HepG2 (cell line): ENCODE results near the gene BABAM2. TPM values are rescaled to one million over a fixed set of nuclear protein-coding genes. Genes with fewer than 3 reads are reported as not detected.

ENCODE experiments used
- ATAC-seq: fragments of 200-7000 bp; cut with Tn5 transposase; 3 replicates; pipeline ENCODE4 v1.9.1; 2020; ENCODE audit warnings: mild to moderate bottlenecking, moderate library complexity
- BruUV-seq: library from RNA; stranded (reverse); fragments of 400-500 nt; replicated peaks from 2 replicates; lab custom pipeline; 2021; lab: Mats Ljungman, UMichigan
- CTCF ChIA-PET: fragments of 300-600 bp; formaldehyde crosslinking; extraction: SDS; loops from one replicate; lab custom pipeline; 2021; ENCODE audit warnings: low total read pairs, inconsistent platforms, low intra/inter-chr PET ratio; lab: Yijun Ruan, JAX
- POLR2A ChIA-PET: fragments of 350-600 bp; sonication (Branson Sonifier 250); formaldehyde crosslinking; loops from one replicate; lab custom pipeline; 2020; ENCODE audit warnings: antibody characterized with exemption, inconsistent platforms; lab: Yijun Ruan, JAX
- DNase-seq: peaks from one replicate; pipeline ENCODE4 v3.0.0-alpha.2; 2015; ENCODE audit warnings: low spot score
- FAIRE-seq: peaks from 3 replicates; lab custom pipeline; 2011; peaks lifted over from hg19 to GRCh38; lab: Jason Lieb, UNC
- H2AFZ ChIP-seq: one replicate; pipeline ENCODE4 v1.6.1; 2011; ENCODE audit warnings: low read length, inconsistent platforms
- H3K27ac ChIP-seq: fragments of 300-600 bp; 3 replicates; pipeline ENCODE4 v1.8.0; 2011; ENCODE audit warnings: mixed run types, mild to moderate bottlenecking, mixed read lengths, low read length, inconsistent platforms; ENCODE audit not compliant: insufficient read depth; ENCODE audit errors: extremely low read length
- H3K27me3 ChIP-seq, 2 experiments: fragments of 200-600 bp in 1 of 2; 2 replicates in 1 of 2; 3 replicates in 1 of 2; pipeline versions ENCODE4 v1.6.0 to v1.8.0; 2011; ENCODE audit warnings: low read length in 2 of 2, mild to moderate bottlenecking in 2 of 2, moderate library complexity in 2 of 2, inconsistent platforms in 1 of 2; ENCODE audit not compliant: insufficient read depth in 2 of 2, control insufficient read depth in 1 of 2
- H3K36me3 ChIP-seq, 2 experiments: fragments of 200-600 bp in 1 of 2; replicated peaks in 1 of 2; 2 replicates in 1 of 2; 3 replicates in 1 of 2; pipeline versions ENCODE4 v1.5.1 to v1.8.0; 2011; ENCODE audit warnings: low read length in 2 of 2, inconsistent platforms in 1 of 2; ENCODE audit not compliant: insufficient read depth in 2 of 2, control insufficient read depth in 1 of 2
- H3K4me1 ChIP-seq: 2 replicates; pipeline ENCODE4 v1.5.1; 2012; ENCODE audit warnings: low read length, inconsistent platforms; ENCODE audit not compliant: insufficient read depth
- H3K4me2 ChIP-seq: 2 replicates; pipeline ENCODE4 v1.6.0; 2011; ENCODE audit warnings: low read depth, low read length, inconsistent platforms
- H3K4me3 ChIP-seq, 3 experiments: fragments of 200-600 bp in 1 of 3; sonication (generic), shearing (Covaris generic) in 1 of 3; replicated peaks in 1 of 3; 2 replicates each; pipeline ENCODE4 v1.5.1; 2011 to 2016; ENCODE audit warnings: low read length in 3 of 3, inconsistent platforms in 2 of 3, low read depth in 2 of 3, mild to moderate bottlenecking in 2 of 3, control low read depth in 1 of 3, mixed read lengths in 1 of 3; ENCODE audit not compliant: insufficient read depth in 1 of 3
- H3K79me2 ChIP-seq: one replicate; pipeline ENCODE4 v1.6.1; 2011; ENCODE audit warnings: low read length, inconsistent platforms; ENCODE audit not compliant: insufficient read depth
- H3K9ac ChIP-seq: 2 replicates; pipeline ENCODE4 v1.6.0; 2011; ENCODE audit warnings: mild to moderate bottlenecking, low read depth, low read length, inconsistent platforms; ENCODE audit not compliant: insufficient read depth
- H3K9me3 ChIP-seq: 2 replicates; pipeline ENCODE4 v1.5.1; 2012; ENCODE audit warnings: mild to moderate bottlenecking, low read length
- H4K20me1 ChIP-seq: 2 replicates; pipeline ENCODE4 v1.6.0; 2011; ENCODE audit warnings: inconsistent platforms, mild to moderate bottlenecking, low read length, moderate library complexity; ENCODE audit not compliant: insufficient read depth
- CHD2 ChIP-seq: IDR thresholded peaks from 2 replicates; pipeline ENCODE4 v1.6.1; 2011; ENCODE audit warnings: low read depth, low read length, improper control_type of control experiment
- DPF2 ChIP-seq: sonication (generic); formaldehyde crosslinking; IDR thresholded peaks from 2 replicates; pipeline ENCODE4 v1.4.0; 2020; ENCODE audit warnings: mild to moderate bottlenecking, low read depth, missing genetic modification reagents, borderline replicate concordance
- ELK4 ChIP-seq: sonication (generic); formaldehyde crosslinking; IDR thresholded peaks from 2 replicates; pipeline ENCODE4 v1.9.0; 2021; ENCODE audit warnings: missing genetic modification reagents, borderline replicate concordance
- FOXA3 ChIP-seq: IDR thresholded peaks from 2 replicates; pipeline ENCODE4 v1.6.1; 2016; ENCODE audit warnings: missing genetic modification reagents, missing compliant biosample characterization
- MLLT10 ChIP-seq: sonication (generic); formaldehyde crosslinking; IDR thresholded peaks from 2 replicates; pipeline ENCODE4 v1.4.0; 2020; ENCODE audit warnings: missing genetic modification reagents
- MTF1 ChIP-seq: sonication (generic); formaldehyde crosslinking; IDR thresholded peaks from 2 replicates; pipeline ENCODE4 v1.5.0; 2020; ENCODE audit warnings: missing genetic modification reagents
- NFE2 ChIP-seq: sonication (generic); formaldehyde crosslinking; IDR thresholded peaks from 2 replicates; pipeline ENCODE4 v1.4.0; 2020; ENCODE audit warnings: missing genetic modification reagents
- SALL2 ChIP-seq: sonication (generic); formaldehyde crosslinking; IDR thresholded peaks from 2 replicates; pipeline ENCODE4 v1.8.1; 2023; ENCODE audit warnings: mild to moderate bottlenecking, missing genetic modification reagents, inconsistent platforms
- SOX6 ChIP-seq, 2 experiments: fragments of 450-650 bp in 1 of 2; sonication (generic) in 1 of 2; formaldehyde crosslinking in 1 of 2; IDR thresholded peaks; 2 replicates each; pipeline versions ENCODE4 v1.4.0 to v1.6.1; 2017 to 2020; ENCODE audit warnings: antibody characterized with exemption in 1 of 2, mild to moderate bottlenecking in 1 of 2, missing genetic modification reagents in 1 of 2
- SSRP1 ChIP-seq: IDR thresholded peaks from 2 replicates; pipeline ENCODE4 v1.6.1; 2016; ENCODE audit warnings: control low read depth
- TP53 ChIP-seq: sonication (generic); formaldehyde crosslinking; conservative IDR thresholded peaks from 2 replicates; pipeline ENCODE4 v1.4.0; 2020; ENCODE audit warnings: missing genetic modification reagents
- ZBTB21 ChIP-seq: sonication (generic); formaldehyde crosslinking; IDR thresholded peaks from 2 replicates; pipeline ENCODE4 v1.4.0; 2020; ENCODE audit warnings: missing genetic modification reagents
- ZFY ChIP-seq: sonication (generic); formaldehyde crosslinking; IDR thresholded peaks from 2 replicates; pipeline ENCODE4 v1.4.0; 2020; ENCODE audit warnings: missing genetic modification reagents
- ZNF180 ChIP-seq: sonication (generic); formaldehyde crosslinking; IDR thresholded peaks from 2 replicates; pipeline ENCODE4 v1.4.0; 2020; ENCODE audit warnings: low read depth, missing genetic modification reagents, borderline replicate concordance
- ZNF501 ChIP-seq: sonication (generic); formaldehyde crosslinking; IDR thresholded peaks from 2 replicates; pipeline ENCODE4 v1.5.1; 2020; ENCODE audit warnings: mild to moderate bottlenecking, moderate library complexity, missing genetic modification reagents
- ZNF777 ChIP-seq: sonication (generic); formaldehyde crosslinking; IDR thresholded peaks from 2 replicates; pipeline ENCODE4 v1.4.0; 2020; ENCODE audit warnings: missing genetic modification reagents
- WGBS: methylation state at CpG from one replicate; pipeline ENCODE4 v1.1.6; 2017; ENCODE audit warnings: low lambda C conversion rate; 5-methylcytosine and 5-hydroxymethylcytosine counted together
- in situ Hi-C: cut with HindIII; loops from 2 replicates; pipeline ENCODE4 v1.10.0; 2017; ENCODE audit warnings: low pct_unique_long_range_greater_than_20kb; ENCODE audit not compliant: extremely low pct_ligation_motif_present
- intact Hi-C: fragments of 100-400 bp; cut with micrococcal nuclease; formaldehyde crosslinking; loops from one replicate; pipeline ENCODE4 v1.10.0; 2022; ENCODE audit not compliant: unreplicated experiment
- polyA plus RNA-seq, 8 experiments: library from polyadenylated mRNA; depleted of rRNA in 3 of 8; stranded (reverse) in 7 of 8; unstranded in 1 of 8; fragments of >200 nt; fragmentation: Illumina TruSeq in 4 of 8; extraction: Trizol in 4 of 8; gene quantifications; 2 replicates each; pipeline versions ENCODE4 v1.2.1 to v1.2.3, GENCODE V29; 2011 to 2016; ENCODE audit warnings: low read depth in 4 of 8, missing spikeins in 1 of 8, mixed read lengths in 1 of 8; ENCODE audit not compliant: insufficient read depth in 1 of 8
- total RNA-seq, 5 experiments: library from RNA; depleted of rRNA; stranded (reverse); fragments of >200 nt; fragmentation: Illumina TruSeq; extraction: Trizol; gene quantifications; 2 replicates each; pipeline ENCODE4 v1.2.3, GENCODE V29; 2016; ENCODE audit warnings: low read depth in 1 of 5
- TF ChIP-seq, protein P1 (sequence below): sonication (generic); formaldehyde crosslinking; IDR thresholded peaks from 2 replicates; pipeline ENCODE4 v1.5.0; 2020; ENCODE audit warnings: missing genetic modification reagents, mild to moderate bottlenecking, borderline replicate concordance
- TF ChIP-seq, protein P2 (sequence below): sonication (generic); formaldehyde crosslinking; IDR thresholded peaks from 2 replicates; pipeline ENCODE4 v1.4.0; 2020; ENCODE audit warnings: missing genetic modification reagents

The BABAM2 gene
- total and polyA plus RNA-seq, 2 of the 13 experiments (the other 11 are each of a cell fraction or from before 2014, with no cell fraction given) = 24.9 to 28.0 TPM

DNA sequence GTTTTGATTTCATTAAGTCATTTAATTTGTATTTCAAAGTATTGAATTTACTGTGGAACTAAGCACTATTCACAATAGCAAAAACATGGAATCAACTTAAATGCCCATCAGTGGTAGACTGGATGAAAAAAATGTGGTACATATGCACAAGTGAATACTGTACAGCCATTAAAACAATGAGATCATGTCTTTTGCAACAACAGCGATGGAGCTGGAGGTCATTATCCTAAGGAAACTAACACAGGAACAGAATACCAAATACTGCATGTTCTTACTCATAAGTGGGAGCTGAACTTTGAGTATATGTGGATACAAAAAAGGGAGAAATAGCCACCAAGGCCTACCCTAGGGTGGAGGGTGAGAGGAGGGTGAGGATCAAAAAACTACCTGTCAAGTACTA lies 164.4 kb downstream of the BABAM2 start:
- Histone ChIP-seq H3K27me3 (no peaks in the 10 kb centered on the region), H3K9me3 (no peaks in the 10 kb centered on the region), H2AFZ (no peak overlapping the region), H3K27ac (no peak overlapping the region), H3K4me3 (no peak overlapping the region), H3K4me2 (no peak overlapping the region), H4K20me1 (no peaks in the 10 kb centered on the region), H3K4me1 (no peaks in the 10 kb centered on the region), H3K79me2 (no peaks in the 10 kb centered on the region), H3K36me3 (no peaks in the 10 kb centered on the region), H3K9ac (no peak overlapping the region)
- no peak for TF ChIP-seq CHD2
- no peak for TF ChIP-seq SALL2
- no peak for TF ChIP-seq MTF1 (CRISPR knock-in tag)
- TF ChIP-seq, protein P1, sequence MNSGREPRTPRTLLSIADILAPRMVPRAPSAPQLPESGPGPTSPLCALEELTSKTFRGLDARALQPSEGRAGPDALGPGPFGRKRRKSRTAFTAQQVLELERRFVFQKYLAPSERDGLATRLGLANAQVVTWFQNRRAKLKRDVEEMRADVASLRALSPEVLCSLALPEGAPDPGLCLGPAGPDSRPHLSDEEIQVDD (CRISPR knock-in tag) = no peak
- no peak for TF ChIP-seq SSRP1 (CRISPR knock-in tag)
- no peak for TF ChIP-seq ZFY (CRISPR knock-in tag)
- no peak for TF ChIP-seq MLLT10 (CRISPR knock-in tag)
- no peak for TF ChIP-seq FOXA3 (CRISPR knock-in tag)
- no peak for TF ChIP-seq ZNF180 (CRISPR knock-in tag)
- in situ Hi-C loops = no loop called here
- ChIA-PET CTCF (no interaction called here), POLR2A (no interaction called here)
- FAIRE-seq (no peak), ATAC-seq (no peak), DNase-seq (no peak)
- intact Hi-C loops = no loop called here
- no TSS peak for BruUV-seq
- WGBS = 97% methylated on average over 1 of the region's 1 CpG

DNA sequence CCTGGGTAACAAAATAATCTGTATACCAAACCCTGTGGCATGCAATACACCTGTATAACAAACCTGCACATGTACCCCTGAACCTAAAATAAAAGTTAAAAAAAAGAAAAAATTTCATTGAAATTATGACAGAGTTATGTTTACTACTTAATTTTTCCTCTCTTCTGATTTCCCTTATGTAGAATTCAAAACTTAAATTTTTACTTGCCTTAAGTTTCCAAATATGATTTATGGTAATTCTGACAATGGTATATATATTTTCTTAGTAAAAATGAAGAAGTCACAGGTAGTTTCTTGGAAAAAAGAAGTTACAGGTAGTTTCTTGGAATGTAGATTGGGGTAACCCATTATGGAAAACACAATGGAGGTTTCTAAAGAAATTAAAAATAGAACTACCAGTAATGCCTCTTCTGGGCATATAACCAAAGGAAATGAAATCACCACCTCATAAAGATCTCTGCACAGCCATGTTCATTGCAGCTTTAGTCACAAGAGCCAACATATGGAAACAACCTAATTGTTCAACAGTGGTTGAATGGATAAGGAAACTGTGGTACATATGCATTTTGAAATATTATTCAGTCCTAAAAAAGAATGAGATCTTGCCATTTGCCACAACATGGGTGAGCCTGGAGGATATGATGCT lies 164.9 kb downstream of the BABAM2 start:
- CTCF ChIA-PET = no interaction called here
- no peak for ATAC-seq
- DNase-seq = no peak
- Histone ChIP-seq H3K27ac (no peak overlapping the region), H3K79me2 (no peaks in the 10 kb centered on the region), H3K4me3 (no peak overlapping the region), H3K9ac (no peak overlapping the region), H3K4me2 (no peak overlapping the region), H3K36me3 (no peaks in the 10 kb centered on the region), H3K27me3 (no peaks in the 10 kb centered on the region), H2AFZ (no peak overlapping the region), H4K20me1 (no peaks in the 10 kb centered on the region), H3K4me1 (no peaks in the 10 kb centered on the region), H3K9me3 (no peaks in the 10 kb centered on the region)
- FAIRE-seq = no peak
- POLR2A ChIA-PET = no interaction called here
- no TSS peak for BruUV-seq
- in situ Hi-C loops (no loop called here), intact Hi-C loops (no loop called here)
- no peak for TF ChIP-seq DPF2 (CRISPR knock-in tag)
- TF ChIP-seq ZBTB21 (CRISPR knock-in tag) = no peak
- TF ChIP-seq ZNF777 = no peak
- no peak for TF ChIP-seq ZNF501 (CRISPR knock-in tag)
- TF ChIP-seq, protein P2, sequence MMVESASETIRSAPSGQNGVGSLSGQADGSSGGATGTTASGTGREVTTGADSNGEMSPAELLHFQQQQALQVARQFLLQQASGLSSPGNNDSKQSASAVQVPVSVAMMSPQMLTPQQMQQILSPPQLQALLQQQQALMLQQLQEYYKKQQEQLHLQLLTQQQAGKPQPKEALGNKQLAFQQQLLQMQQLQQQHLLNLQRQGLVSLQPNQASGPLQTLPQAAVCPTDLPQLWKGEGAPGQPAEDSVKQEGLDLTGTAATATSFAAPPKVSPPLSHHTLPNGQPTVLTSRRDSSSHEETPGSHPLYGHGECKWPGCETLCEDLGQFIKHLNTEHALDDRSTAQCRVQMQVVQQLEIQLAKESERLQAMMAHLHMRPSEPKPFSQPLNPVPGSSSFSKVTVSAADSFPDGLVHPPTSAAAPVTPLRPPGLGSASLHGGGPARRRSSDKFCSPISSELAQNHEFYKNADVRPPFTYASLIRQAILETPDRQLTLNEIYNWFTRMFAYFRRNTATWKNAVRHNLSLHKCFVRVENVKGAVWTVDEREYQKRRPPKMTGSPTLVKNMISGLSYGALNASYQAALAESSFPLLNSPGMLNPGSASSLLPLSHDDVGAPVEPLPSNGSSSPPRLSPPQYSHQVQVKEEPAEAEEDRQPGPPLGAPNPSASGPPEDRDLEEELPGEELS (CRISPR knock-in tag) = no peak
- no peak for TF ChIP-seq NFE2 (CRISPR knock-in tag)
- no peak for TF ChIP-seq ELK4 (CRISPR knock-in tag)
- TF ChIP-seq TP53 (CRISPR knock-in tag) = no peak
- TF ChIP-seq SOX6 (IDR thresholded peaks at IDR 0.05) = no peak
- no peak for TF ChIP-seq SOX6 (CRISPR knock-in tag; IDR thresholded peaks at IDR 0.05)
